ENCODE results near the gene CDKAL1. TPM values are rescaled to one million over a fixed set of nuclear protein-coding genes. Genes with fewer than 3 reads are reported as not detected.

CDKAL1 gene
- total and polyA plus RNA-seq, 9 of the 15 experiments (the other 6 are each of a cell fraction or from before 2014, with no cell fraction given): 11.2 to 36.3 (median 20.1) TPM

- TF ChIP-seq RCOR1 (IDR thresholded peaks at IDR 0.05; ENCODE audit: borderline replicate concordance in 1 of 2, low read depth in 2 of 2, low read length in 2 of 2) (0 out of 4 replicates have a peak, but pooled peaks of 1 of the 2 experiments have one; percentile 27), SIX5 (IDR thresholded peaks at IDR 0.05; ENCODE audit: borderline replicate concordance in 1 of 2, insufficient read depth in 1 of 2, low read depth in 1 of 2, low read length in 2 of 2) (no peak), ZBTB8A (IDR thresholded peaks at IDR 0.05; ENCODE audit: partially characterized antibody) (no peak), CREB3 (tag; conservative IDR thresholded peaks at IDR 0.05; ENCODE audit: low read depth) (no peak), VEZF1 (CRISPR knock-in tag; IDR thresholded peaks at IDR 0.05) (peak; percentile 36), SUPT5H (IDR thresholded peaks at IDR 0.05) (no peak), KDM5B (IDR thresholded peaks at IDR 0.05; ENCODE audit: insufficient replicate concordance, low read depth, low read length) (no peak), ELF4 (CRISPR knock-in tag; IDR thresholded peaks at IDR 0.05) (0 out of 2 replicates have a peak, but pooled peaks have one; percentile 57), CEBPB (tag; IDR thresholded peaks at IDR 0.05) (peak; percentile 57; the same call in 1 of the 2 replicates), BDP1 (IDR thresholded peaks at IDR 0.05; ENCODE audit: insufficient read depth, insufficient read length) (no peak), GABPA (tag; conservative IDR thresholded peaks at IDR 0.05; ENCODE audit: low read depth) (no peak), ZNF23 (CRISPR knock-in tag; IDR thresholded peaks at IDR 0.05) (no peak), SMARCA4 (IDR thresholded peaks at IDR 0.05) (peak; percentile 77), NCOA1 (IDR thresholded peaks at IDR 0.05; ENCODE audit: low read depth) (peak; percentile 19; the same call in 1 of the 2 replicates), ARID1B (IDR thresholded peaks at IDR 0.05) (peak; percentile 94), SPI1 (IDR thresholded peaks at IDR 0.05; ENCODE audit: borderline replicate concordance, low read depth, low read length) (no peak), MTA2 (IDR thresholded peaks at IDR 0.05; ENCODE audit: low read depth) (peak; percentile 92), SMAD3 (CRISPR knock-in tag; conservative IDR thresholded peaks at IDR 0.05) (no peak), GABPB2 (CRISPR knock-in tag; conservative IDR thresholded peaks at IDR 0.05) (no peak), HMGN3 (IDR thresholded peaks at IDR 0.05; ENCODE audit: borderline replicate concordance, extremely low read depth, insufficient read length, low read depth, low read length) (no peak), POLR2AphosphoS5 (IDR thresholded peaks at IDR 0.05; ENCODE audit: control insufficient read depth, insufficient read depth, low read depth, low read length) (peak; percentile 86), POLR2A (conservative IDR thresholded peaks at IDR 0.05) (no peak), MECOM (CRISPR knock-in tag; IDR thresholded peaks at IDR 0.05) (peak; percentile 92), STAG1 (CRISPR knock-in tag; IDR thresholded peaks at IDR 0.05; ENCODE audit: borderline replicate concordance) (no peak), BACH1 (tag; IDR thresholded peaks at IDR 0.05) (no peak), NFE2 (IDR thresholded peaks at IDR 0.05; ENCODE audit: low read depth) (no peak)
These were observed 567.4 kb downstream of the CDKAL1 start (continued) for GRCh38 chr6:21101694-21102093.

Data from K562 (cell line).